NB4 (cell line): ENCODE measurements around the gene FAM107B.

Experiments
- DNase-seq: peaks from one replicate; pipeline ENCODE4 v3.0.0; 2010; ENCODE audit warnings: low read depth
- H3K4me3 ChIP-seq: one replicate; pipeline ENCODE4 v1.5.1; 2011; ENCODE audit warnings: mild to moderate bottlenecking, low read depth, low read length, moderate library complexity
- CTCF ChIP-seq: IDR thresholded peaks from one replicate; pipeline ENCODE4 v1.5.1; 2012; ENCODE audit warnings: low read depth, low read length
- MYC ChIP-seq: IDR thresholded peaks from 2 replicates; pipeline ENCODE4 v1.6.1; 2011; ENCODE audit warnings: low read depth, low read length
- POLR2A ChIP-seq: IDR thresholded peaks from 2 replicates; pipeline ENCODE4 v1.6.1; 2011; ENCODE audit warnings: mild to moderate bottlenecking; ENCODE audit not compliant: insufficient read length; ENCODE audit errors: extremely low read depth
- TF ChIP-seq, protein P1 (sequence below): IDR thresholded peaks from 2 replicates; pipeline ENCODE4 v1.6.1; 2011; ENCODE audit warnings: low read depth, low read length

FAM107B gene

GRCh38 chr10:14588084-14588937, 186.4 kb downstream of the FAM107B start:
- TF ChIP-seq CTCF (no peak), MYC (no peak), POLR2A (no peak)
- TF ChIP-seq, protein P1, sequence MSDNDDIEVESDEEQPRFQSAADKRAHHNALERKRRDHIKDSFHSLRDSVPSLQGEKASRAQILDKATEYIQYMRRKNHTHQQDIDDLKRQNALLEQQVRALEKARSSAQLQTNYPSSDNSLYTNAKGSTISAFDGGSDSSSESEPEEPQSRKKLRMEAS = peak; percentile 42; the same call in 1 of the 2 replicates
- no peak overlapping the region for H3K4me3 ChIP-seq
- no peak for DNase-seq

DNA sequence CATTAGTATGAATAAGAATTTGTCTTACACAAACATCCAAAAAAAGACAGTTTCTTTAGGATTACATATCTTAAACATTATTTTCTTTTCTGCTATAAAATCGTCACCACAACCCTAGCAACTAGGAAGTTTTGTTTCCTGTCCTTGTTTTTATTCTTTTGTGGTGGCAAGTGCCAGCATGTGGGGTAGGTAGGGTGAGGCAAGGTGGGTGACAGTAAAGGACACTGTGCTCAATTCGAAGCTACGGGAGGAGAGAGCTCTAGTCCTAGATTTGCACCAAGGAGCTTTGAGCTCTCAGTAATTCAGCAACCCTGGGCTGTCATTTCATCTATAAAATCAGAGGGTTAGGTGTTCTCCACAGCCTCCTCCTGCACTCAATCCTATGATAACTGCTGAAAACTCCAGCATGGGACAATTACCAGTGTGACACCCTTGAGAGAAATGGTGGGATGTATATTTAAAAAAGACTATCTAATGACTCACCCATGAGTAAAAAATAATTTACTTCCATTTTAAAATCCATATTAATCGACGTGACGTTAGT, 187.1 kb downstream of the FAM107B start:
- no peak overlapping the region for H3K4me3 ChIP-seq
- TF ChIP-seq POLR2A (no peak), CTCF (no peak), MYC (no peak)
- TF ChIP-seq, protein P1 = no peak
- no peak for DNase-seq

GRCh38 chr10:14586901-14587300, 187.8 kb downstream of the FAM107B start:
- TF ChIP-seq MYC (no peak), POLR2A (no peak), CTCF (no peak)
- TF ChIP-seq, protein P1 = no peak
- H3K4me3 ChIP-seq = no peak overlapping the region
- DNase-seq = no peak

- H3K4me3 ChIP-seq = no peak overlapping the region
- TF ChIP-seq POLR2A (no peak), MYC (no peak), CTCF (no peak)
- TF ChIP-seq, protein P1 = no peak
- DNase-seq = no peak
These were observed 189.2 kb downstream of the FAM107B start for GRCh38 chr10:14585287-14586193.

GRCh38 chr10:14584661-14585060, 190.0 kb downstream of the FAM107B start:
- DNase-seq = no peak
- TF ChIP-seq MYC = no peak
- no peak for TF ChIP-seq POLR2A
- TF ChIP-seq, protein P1 = no peak
- TF ChIP-seq CTCF = no peak
- no peak overlapping the region for H3K4me3 ChIP-seq
